ENCODE results near the gene SDHB. TPM values are rescaled to one million over a fixed set of nuclear protein-coding genes. Genes with fewer than 3 reads are reported as not detected.

The SDHB gene
- total and polyA plus RNA-seq, 2 of the 8 experiments (the other 6 are each of a cell fraction or from before 2014, with no cell fraction given): 84.0 to 98.7 TPM

DNA sequence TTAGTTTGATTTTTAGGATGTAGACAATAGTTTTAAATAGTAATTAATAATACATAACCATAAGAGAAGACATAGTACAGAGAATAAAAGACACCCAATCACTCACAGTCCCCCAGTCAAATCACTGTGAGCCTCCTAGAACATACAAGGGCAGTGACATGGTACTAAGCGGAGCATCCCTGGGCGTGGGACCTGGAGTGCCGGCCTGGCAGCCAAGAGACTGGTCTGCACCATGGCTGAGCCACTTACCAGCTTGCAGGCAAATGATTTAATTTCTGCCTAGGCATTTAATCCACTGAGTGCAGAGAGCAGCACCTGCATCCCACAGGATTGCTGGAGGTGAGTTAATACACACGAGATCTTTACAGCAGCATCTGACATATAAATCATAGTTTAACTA, 20.4 kb downstream of the SDHB start (continued):
- TF ChIP-seq ASH2L (IDR thresholded peaks at IDR 0.05; ENCODE audit: low read length) (no peak), JUN (IDR thresholded peaks at IDR 0.05; ENCODE audit: low read depth, low read length) (no peak)
